22Rv1 (cell line): Measurements from ENCODE around the gene IL31RA.

Source experiments
- ZFX ChIP-seq: fragments of 450-650 bp; IDR thresholded peaks from 2 replicates; pipeline ENCODE4 v1.6.1; 2017; ENCODE audit warnings: antibody characterized with exemption, borderline replicate concordance
- TF ChIP-seq, protein P1 (sequence below): fragments of 450-650 bp; IDR thresholded peaks from 2 replicates; pipeline ENCODE4 v1.5.1; 2017; ENCODE audit warnings: mild to moderate bottlenecking

DNA sequence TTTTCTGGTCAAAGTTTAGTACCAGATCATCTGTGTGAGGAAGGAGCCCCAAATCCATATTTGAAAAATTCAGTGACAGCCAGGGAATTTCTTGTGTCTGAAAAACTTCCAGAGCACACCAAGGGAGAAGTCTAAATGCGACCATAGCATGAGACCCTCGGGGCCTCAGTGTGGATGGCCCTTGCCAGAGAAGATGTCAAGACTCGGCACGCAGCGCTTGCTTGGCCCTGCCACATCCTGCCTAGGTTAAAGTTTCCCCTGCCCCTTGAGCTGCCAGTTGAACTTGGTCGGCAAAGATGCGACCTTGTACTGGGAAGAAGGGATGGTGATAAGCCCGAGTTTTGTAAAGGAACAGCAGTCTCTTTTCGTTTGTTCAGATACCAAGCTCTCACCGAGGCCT lies 65.8 kb downstream of the IL31RA start:
- TF ChIP-seq, protein P1, sequence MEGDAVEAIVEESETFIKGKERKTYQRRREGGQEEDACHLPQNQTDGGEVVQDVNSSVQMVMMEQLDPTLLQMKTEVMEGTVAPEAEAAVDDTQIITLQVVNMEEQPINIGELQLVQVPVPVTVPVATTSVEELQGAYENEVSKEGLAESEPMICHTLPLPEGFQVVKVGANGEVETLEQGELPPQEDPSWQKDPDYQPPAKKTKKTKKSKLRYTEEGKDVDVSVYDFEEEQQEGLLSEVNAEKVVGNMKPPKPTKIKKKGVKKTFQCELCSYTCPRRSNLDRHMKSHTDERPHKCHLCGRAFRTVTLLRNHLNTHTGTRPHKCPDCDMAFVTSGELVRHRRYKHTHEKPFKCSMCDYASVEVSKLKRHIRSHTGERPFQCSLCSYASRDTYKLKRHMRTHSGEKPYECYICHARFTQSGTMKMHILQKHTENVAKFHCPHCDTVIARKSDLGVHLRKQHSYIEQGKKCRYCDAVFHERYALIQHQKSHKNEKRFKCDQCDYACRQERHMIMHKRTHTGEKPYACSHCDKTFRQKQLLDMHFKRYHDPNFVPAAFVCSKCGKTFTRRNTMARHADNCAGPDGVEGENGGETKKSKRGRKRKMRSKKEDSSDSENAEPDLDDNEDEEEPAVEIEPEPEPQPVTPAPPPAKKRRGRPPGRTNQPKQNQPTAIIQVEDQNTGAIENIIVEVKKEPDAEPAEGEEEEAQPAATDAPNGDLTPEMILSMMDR: no peak
- no peak for TF ChIP-seq ZFX
